HepG2 (cell line): ENCODE data around the gene IFIT1. TPM values are rescaled to one million over a fixed set of nuclear protein-coding genes. Genes with fewer than 3 reads are reported as not detected.

ENCODE experiments used
- CBX5 ChIP-seq: sonication (generic); formaldehyde crosslinking; IDR thresholded peaks from 2 replicates; pipeline ENCODE4 v1.4.0; 2020; ENCODE audit warnings: missing genetic modification reagents, borderline replicate concordance
- NFAT5 ChIP-seq: sonication (generic); formaldehyde crosslinking; IDR thresholded peaks from 2 replicates; pipeline ENCODE4 v1.4.0; 2020; ENCODE audit warnings: missing genetic modification reagents
- NFE2 ChIP-seq: sonication (generic); formaldehyde crosslinking; IDR thresholded peaks from 2 replicates; pipeline ENCODE4 v1.4.0; 2020; ENCODE audit warnings: missing genetic modification reagents
- ZBTB3 ChIP-seq: sonication (generic); formaldehyde crosslinking; IDR thresholded peaks from 2 replicates; pipeline ENCODE4 v1.4.0; 2020; ENCODE audit warnings: low read depth, mild to moderate bottlenecking, moderate library complexity, missing genetic modification reagents, borderline replicate concordance
- ZFP36 ChIP-seq: fragments of 150-350 bp; IDR thresholded peaks from 2 replicates; pipeline ENCODE4 v1.6.1; 2018; ENCODE audit warnings: borderline replicate concordance, low read length, low read depth; ENCODE audit not compliant: partially characterized antibody
- ZNF142 ChIP-seq: sonication (generic); formaldehyde crosslinking; IDR thresholded peaks from 2 replicates; pipeline ENCODE4 v1.4.0; 2020; ENCODE audit warnings: missing genetic modification reagents
- ZNF354B ChIP-seq: sonication (generic); formaldehyde crosslinking; IDR thresholded peaks from 2 replicates; pipeline ENCODE4 v1.8.0; 2022; ENCODE audit warnings: mild to moderate bottlenecking, missing genetic modification reagents
- ZNF549 ChIP-seq: sonication (generic); formaldehyde crosslinking; IDR thresholded peaks from 2 replicates; pipeline ENCODE4 v1.5.0; 2020; ENCODE audit warnings: missing genetic modification reagents
- ZNF652 ChIP-seq: IDR thresholded peaks from 2 replicates; pipeline ENCODE4 v1.6.1; 2016; ENCODE audit warnings: low read depth, borderline replicate concordance
- ZNF660 ChIP-seq: sonication (generic); formaldehyde crosslinking; IDR thresholded peaks from 2 replicates; pipeline ENCODE4 v1.5.1; 2020; ENCODE audit warnings: mild to moderate bottlenecking, low read depth, missing genetic modification reagents, borderline replicate concordance
- ZNF687 ChIP-seq: sonication (generic); formaldehyde crosslinking; IDR thresholded peaks from 2 replicates; pipeline ENCODE4 v1.5.1; 2020; ENCODE audit warnings: mild to moderate bottlenecking, missing genetic modification reagents, moderate library complexity
- polyA plus RNA-seq, 8 experiments: library from polyadenylated mRNA; depleted of rRNA in 3 of 8; stranded (reverse) in 7 of 8; unstranded in 1 of 8; fragments of >200 nt; fragmentation: Illumina TruSeq in 4 of 8; extraction: Trizol in 4 of 8; gene quantifications; 2 replicates each; pipeline versions ENCODE4 v1.2.1 to v1.2.3, GENCODE V29; 2011 to 2016; ENCODE audit warnings: low read depth in 4 of 8, missing spikeins in 1 of 8, mixed read lengths in 1 of 8; ENCODE audit not compliant: insufficient read depth in 1 of 8
- total RNA-seq, 5 experiments: library from RNA; depleted of rRNA; stranded (reverse); fragments of >200 nt; fragmentation: Illumina TruSeq; extraction: Trizol; gene quantifications; 2 replicates each; pipeline ENCODE4 v1.2.3, GENCODE V29; 2016; ENCODE audit warnings: low read depth in 1 of 5

IFIT1 gene
- total and polyA plus RNA-seq, 2 of the 13 experiments (the other 11 are each of a cell fraction or from before 2014, with no cell fraction given): 1.5 to 5.5 TPM

- no peak for TF ChIP-seq ZNF142 (CRISPR knock-in tag)
- peak; percentile 95 for TF ChIP-seq ZNF687
- no peak for TF ChIP-seq ZBTB3 (CRISPR knock-in tag)
- no peak for TF ChIP-seq ZNF549 (CRISPR knock-in tag)
- TF ChIP-seq ZNF652 (CRISPR knock-in tag): no peak
- TF ChIP-seq CBX5 (CRISPR knock-in tag): 0 out of 2 replicates have a peak, but pooled peaks have one; percentile 28
- TF ChIP-seq NFAT5 (CRISPR knock-in tag): no peak
- no peak for TF ChIP-seq NFE2 (CRISPR knock-in tag)
- no peak for TF ChIP-seq ZFP36
- TF ChIP-seq ZNF354B (CRISPR knock-in tag): no peak
- TF ChIP-seq ZNF660 (CRISPR knock-in tag): 0 out of 2 replicates have a peak, but pooled peaks have one; percentile 46
Measured at GRCh38 chr10:89414879-89415821, 22.7 kb downstream of the IFIT1 start (continued).
